GM18858 (cell line): ENCODE data around the gene BAG3.

Experiments used
- ATAC-seq: cut with Tn5 transposase; IDR thresholded peaks from one replicate; pipeline ENCODE4 v1.9.1; 2021; ENCODE audit not compliant: unreplicated experiment

BAG3 gene

DNA sequence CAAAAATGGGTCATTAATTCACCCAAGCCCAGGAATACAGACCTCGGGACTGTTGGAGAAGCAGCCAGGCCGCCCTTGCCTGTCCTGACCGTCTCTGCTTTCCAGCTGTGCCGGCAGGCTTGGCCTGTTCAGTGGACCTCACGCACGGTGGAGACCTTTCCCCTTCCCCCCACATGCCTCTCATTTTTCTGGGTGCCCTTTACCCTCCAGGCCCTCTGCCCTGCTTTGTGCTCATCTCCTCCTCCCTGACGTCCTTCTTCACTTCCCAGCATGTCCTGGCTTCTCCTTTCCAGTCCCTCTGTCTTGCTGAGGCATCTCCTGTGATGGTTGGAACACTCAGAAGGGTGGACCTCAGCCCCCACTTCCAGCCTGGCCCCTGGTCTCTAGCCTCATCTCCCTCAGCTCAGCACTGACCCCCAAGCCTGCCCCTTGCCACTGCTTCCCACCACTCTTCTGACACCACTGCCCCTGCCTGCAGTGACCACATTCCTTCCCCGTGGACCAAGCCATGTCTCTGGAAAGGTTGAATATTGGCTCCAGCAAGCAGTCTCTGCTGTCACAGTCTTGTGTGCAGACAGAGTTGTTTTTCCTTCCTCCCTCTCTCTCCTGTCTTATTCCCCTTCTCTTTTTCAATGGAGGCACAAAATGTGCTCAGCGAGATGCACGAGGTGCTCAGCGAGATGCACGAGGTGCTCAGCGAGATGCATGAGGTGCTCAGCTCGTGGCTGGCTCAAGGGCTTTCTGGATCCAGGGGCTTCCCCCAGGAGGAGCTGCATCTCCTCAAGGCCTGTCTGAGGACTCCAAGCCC is 14.9 kb downstream of the BAG3 start:
- ATAC-seq: no peak

- ATAC-seq: no peak
Measured at GRCh38 chr10:119666709-119667004, 15.5 kb downstream of the BAG3 start.

GRCh38 chr10:119667562-119668328 is 16.6 kb downstream of the BAG3 start:
- ATAC-seq: no peak

GRCh38 chr10:119668461-119668860 is 17.3 kb downstream of the BAG3 start:
- no peak for ATAC-seq

- ATAC-seq: no peak
Measured at GRCh38 chr10:119669331-119669730, 18.2 kb downstream of the BAG3 start.

- no peak for ATAC-seq
Measured at GRCh38 chr10:119669975-119670640, 18.9 kb downstream of the BAG3 start.

DNA sequence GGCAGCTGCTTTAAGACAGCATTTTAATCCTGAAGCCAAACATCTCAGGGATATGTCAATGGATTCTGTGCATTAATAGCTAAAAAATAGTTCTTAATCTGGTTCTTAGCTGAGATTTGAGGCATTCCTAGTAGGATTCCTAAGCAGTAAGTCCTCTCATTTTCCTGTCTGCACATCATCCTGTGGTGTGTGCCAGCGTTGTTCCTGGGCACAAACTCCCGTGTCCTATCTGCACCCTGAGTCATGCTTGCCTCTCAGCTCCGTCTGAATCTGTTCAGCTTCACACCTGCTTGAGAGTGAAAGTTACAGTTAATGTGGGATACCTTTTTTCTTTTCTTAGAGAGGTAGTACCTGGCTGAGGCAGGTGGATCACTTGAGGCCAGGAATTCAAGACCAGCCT is 19.5 kb downstream of the BAG3 start:
- ATAC-seq: no peak

- ATAC-seq: no peak
Measured at GRCh38 chr10:119671381-119671780, 20.2 kb downstream of the BAG3 start.

DNA sequence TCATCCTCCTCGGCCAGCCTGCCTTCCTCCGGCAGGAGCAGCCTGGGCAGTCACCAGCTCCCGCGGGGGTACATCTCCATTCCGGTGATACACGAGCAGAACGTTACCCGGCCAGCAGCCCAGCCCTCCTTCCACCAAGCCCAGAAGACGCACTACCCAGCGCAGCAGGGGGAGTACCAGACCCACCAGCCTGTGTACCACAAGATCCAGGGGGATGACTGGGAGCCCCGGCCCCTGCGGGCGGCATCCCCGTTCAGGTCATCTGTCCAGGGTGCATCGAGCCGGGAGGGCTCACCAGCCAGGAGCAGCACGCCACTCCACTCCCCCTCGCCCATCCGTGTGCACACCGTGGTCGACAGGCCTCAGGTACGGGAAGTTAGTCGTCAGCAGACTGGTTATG is 21.1 kb downstream of the BAG3 start:
- ATAC-seq: no peak

- no peak for ATAC-seq
Measured at GRCh38 chr10:119673271-119673670, 22.1 kb downstream of the BAG3 start.

- ATAC-seq: no peak
Measured at GRCh38 chr10:119675483-119676170, 24.4 kb downstream of the BAG3 start.

DNA sequence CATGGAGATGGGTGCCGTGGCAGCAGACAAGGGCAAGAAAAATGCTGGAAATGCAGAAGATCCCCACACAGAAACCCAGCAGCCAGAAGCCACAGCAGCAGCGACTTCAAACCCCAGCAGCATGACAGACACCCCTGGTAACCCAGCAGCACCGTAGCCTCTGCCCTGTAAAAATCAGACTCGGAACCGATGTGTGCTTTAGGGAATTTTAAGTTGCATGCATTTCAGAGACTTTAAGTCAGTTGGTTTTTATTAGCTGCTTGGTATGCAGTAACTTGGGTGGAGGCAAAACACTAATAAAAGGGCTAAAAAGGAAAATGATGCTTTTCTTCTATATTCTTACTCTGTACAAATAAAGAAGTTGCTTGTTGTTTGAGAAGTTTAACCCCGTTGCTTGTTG is 25.9 kb downstream of the BAG3 start:
- ATAC-seq: no peak

- ATAC-seq: no peak
Measured at GRCh38 chr10:119677904-119678755, 26.9 kb downstream of the BAG3 start.

DNA sequence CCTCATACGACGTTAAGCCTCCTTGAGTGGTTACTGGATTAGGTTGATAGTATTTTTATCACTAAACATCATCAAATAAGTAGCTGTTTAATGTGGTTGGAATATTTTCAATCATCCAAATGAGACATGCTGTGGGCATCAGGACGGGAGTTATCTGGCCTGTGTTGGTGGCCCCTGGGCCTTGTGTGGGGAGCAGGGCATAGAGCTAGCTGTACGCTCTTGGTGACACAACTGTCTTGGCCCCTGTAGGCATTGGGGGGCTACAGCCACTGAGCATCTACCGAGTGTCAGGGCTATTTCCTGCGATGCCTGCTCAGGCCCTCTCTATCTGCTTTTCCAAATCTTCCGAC is 28.3 kb downstream of the BAG3 start:
- ATAC-seq: no peak

DNA sequence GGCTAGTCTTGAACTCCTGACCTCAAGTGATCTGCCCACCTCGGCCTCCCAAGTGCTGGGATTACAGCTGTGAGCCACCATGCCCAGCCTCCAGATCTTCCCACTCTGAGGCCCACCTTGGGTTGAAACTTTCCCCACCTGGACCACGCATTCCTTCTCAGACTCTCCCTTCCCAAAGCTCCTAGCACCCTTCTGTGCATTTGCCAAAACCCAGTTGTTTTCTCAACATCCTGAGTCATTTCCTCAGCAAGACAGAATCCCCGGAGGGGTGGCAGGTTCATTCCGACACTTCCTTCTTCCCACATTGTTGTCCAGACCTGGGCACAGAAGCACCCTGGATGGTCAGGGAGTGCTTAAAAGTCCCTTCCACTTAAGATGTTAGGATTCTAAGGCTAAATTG is 28.9 kb downstream of the BAG3 start:
- no peak for ATAC-seq

DNA sequence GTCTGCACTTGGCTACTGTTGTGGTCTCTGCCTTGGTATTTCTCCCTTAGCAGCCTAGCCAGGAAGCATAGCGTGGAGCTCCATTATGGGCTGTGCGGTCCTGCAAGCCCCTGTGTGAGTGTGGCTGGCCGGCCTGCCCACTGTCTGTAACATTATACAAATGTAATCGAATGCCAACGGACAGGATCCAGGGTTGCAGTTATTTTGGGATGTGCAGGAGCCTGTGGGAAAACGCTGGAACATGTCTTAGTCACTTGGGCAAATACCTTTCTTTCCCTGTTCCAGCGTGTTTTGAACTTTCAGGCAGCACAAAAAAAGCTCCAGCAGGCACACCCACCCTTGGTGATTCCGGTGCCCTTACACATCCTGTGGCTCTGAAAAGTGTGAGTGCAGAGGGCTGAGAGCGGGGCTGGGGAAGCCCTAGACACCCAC is 29.5 kb downstream of the BAG3 start:
- no peak for ATAC-seq

GRCh38 chr10:119686465-119687191 is 35.4 kb downstream of the BAG3 start:
- ATAC-seq: no peak

DNA sequence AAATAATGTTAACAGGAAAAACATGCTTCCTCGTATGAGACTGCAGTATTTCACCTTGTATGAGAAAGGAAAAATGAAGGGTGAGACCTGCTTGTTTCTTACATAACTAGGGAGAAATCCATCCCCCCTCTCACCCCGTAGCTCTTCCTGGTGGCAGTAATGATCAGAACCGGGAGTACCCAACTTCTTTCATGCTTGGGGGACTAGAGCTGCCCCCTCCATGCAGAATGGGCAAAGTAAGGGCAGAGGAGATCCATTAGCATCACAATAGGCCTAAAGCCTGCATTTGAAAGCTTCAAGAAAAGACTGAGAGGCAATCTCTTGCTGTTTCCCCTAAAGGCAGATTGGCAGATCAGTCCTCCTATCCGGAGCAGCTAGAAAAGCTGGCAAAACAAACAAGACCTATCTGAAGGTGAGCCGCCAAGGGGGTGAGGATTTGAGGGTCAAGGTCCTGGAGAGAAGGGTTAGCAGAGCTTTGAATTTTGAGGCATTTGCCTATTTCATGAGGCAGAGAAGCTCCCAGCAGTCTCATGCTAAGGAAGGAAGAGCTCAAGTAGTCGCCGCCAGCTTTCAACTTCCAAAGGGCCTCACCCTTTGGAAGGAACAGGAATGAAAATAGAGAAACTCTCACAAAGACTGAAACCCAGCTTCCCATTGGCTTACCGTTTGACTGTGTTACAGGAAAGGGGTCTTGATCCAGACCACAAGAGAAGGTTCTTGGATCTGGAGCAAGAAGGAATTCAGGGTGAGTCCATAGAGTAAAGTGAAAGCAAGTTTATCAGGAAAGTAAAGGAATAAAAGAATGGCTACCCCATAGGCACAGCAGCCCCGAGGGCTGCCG is 36.2 kb downstream of the BAG3 start:
- ATAC-seq: no peak

DNA sequence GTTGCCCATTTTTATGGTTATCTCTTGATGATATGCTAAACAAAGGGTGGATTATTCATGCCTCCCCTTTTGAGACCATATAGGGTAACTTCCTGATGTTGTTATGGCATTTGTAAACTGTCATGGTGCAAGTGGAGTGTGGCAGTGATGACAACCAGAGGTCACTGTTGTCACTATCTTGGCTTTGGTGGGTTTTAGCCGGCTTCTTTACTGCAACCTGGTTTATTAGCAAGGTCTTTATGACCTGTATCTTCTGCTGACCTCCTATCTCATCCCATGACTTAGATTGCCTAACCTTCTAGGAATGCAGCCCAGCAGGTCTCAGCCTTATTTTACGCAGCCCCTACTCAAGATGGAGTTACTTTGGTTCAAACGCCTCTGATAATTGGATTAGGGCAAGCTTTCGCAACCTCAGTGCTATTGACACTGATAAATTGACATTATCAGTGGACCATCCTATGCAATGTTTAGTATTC is 36.9 kb downstream of the BAG3 start:
- no peak for ATAC-seq
